Fibroblast of lung (primary cell): ENCODE data around the gene TMEM132D.

Source experiments
- CTCF ChIP-seq, 2 donors: IDR thresholded peaks in 1 of 2; conservative IDR thresholded peaks in 1 of 2; 1 replicate in 1 of 2; 2 replicates in 1 of 2; pipeline ENCODE4 v1.5.1; 2011 to 2012; ENCODE audit warnings: low read length in 2 of 2, control low read depth in 1 of 2, inconsistent platforms in 1 of 2, low read depth in 1 of 2, mild to moderate bottlenecking in 1 of 2
- EZH2 ChIP-seq: IDR thresholded peaks from 2 replicates; pipeline ENCODE4 v1.5.1; 2012; ENCODE audit warnings: low read length, control low read depth, mild to moderate bottlenecking; ENCODE audit errors: missing control alignments

GRCh38 chr12:129729170-129729569, 174.7 kb downstream of the TMEM132D start:
- TF ChIP-seq CTCF (conservative IDR thresholded peaks at IDR 0.05 in 1 of 2, IDR thresholded peaks at IDR 0.05 in 1 of 2; ENCODE audit: low read depth in 1 of 2, low read length in 2 of 2) (no peak), EZH2 (no peak)
